OCI-LY1 (cell line): ENCODE measurements around the gene COL23A1.

Experiments used
- H2AFZ ChIP-seq: fragments of 200-600 bp; sonication (generic), shearing (Covaris generic); 2 replicates; pipeline ENCODE4 v1.6.0; 2014; ENCODE audit warnings: antibody characterized with exemption, mild to moderate bottlenecking, low read length
- H3F3A ChIP-seq: fragments of 200-600 bp; sonication (generic), shearing (Covaris generic); 2 replicates; pipeline ENCODE4 v1.6.0; 2014; ENCODE audit warnings: mild to moderate bottlenecking, antibody characterized with exemption, low read length, moderate library complexity; ENCODE audit not compliant: insufficient read depth
- H3K27ac ChIP-seq: fragments of 200-600 bp; sonication (generic); 2 replicates; pipeline ENCODE4 v1.5.1; 2014; ENCODE audit warnings: low read length, mixed run types, mild to moderate bottlenecking, low read depth; ENCODE audit not compliant: poor library complexity, severe bottlenecking
- H3K27me3 ChIP-seq: fragments of 200-600 bp; sonication (generic); 2 replicates; pipeline ENCODE4 v1.6.0; 2014; ENCODE audit warnings: antibody characterized with exemption, mild to moderate bottlenecking, low read length, moderate library complexity; ENCODE audit not compliant: insufficient read depth
- H3K36me3 ChIP-seq: fragments of 200-600 bp; sonication (generic); 2 replicates; pipeline ENCODE4 v1.6.1; 2014; ENCODE audit warnings: mild to moderate bottlenecking, antibody characterized with exemption, low read length, moderate library complexity, mixed read lengths; ENCODE audit not compliant: insufficient read depth
- H3K4me1 ChIP-seq: fragments of 200-600 bp; sonication (generic); 2 replicates; pipeline ENCODE4 v1.5.1; 2014; ENCODE audit warnings: mild to moderate bottlenecking, low read length, moderate library complexity; ENCODE audit not compliant: insufficient read depth, severe bottlenecking
- H3K4me2 ChIP-seq: fragments of 200-600 bp; sonication (generic), shearing (Covaris generic); 2 replicates; pipeline ENCODE4 v1.6.1; 2014; ENCODE audit warnings: low read length
- H3K4me3 ChIP-seq: fragments of 200-600 bp; sonication (generic); 2 replicates; pipeline ENCODE4 v1.5.1; 2014; ENCODE audit warnings: low read length, low read depth, mild to moderate bottlenecking, mixed read lengths; ENCODE audit not compliant: poor library complexity, severe bottlenecking
- H3K79me2 ChIP-seq: fragments of 200-600 bp; shearing (Covaris generic); 2 replicates; pipeline ENCODE4 v1.6.1; 2016; ENCODE audit warnings: mixed run types, low read length, mixed read lengths; ENCODE audit not compliant: insufficient read depth
- H3K9ac ChIP-seq: fragments of 200-600 bp; sonication (generic), shearing (Covaris generic); 2 replicates; pipeline ENCODE4 v1.6.1; 2014; ENCODE audit warnings: mild to moderate bottlenecking, low read length, mixed read lengths
- H3K9me2 ChIP-seq: fragments of 200-600 bp; sonication (generic), shearing (Covaris generic); 2 replicates; pipeline ENCODE4 v1.6.1; 2014; ENCODE audit warnings: low read depth, mild to moderate bottlenecking, low read length, mixed read lengths
- H3K9me3 ChIP-seq: fragments of 200-600 bp; shearing (Covaris generic); 2 replicates; pipeline ENCODE4 v1.6.1; 2014; ENCODE audit warnings: low read length, mixed read lengths
- H4K20me1 ChIP-seq: fragments of 200-600 bp; sonication (generic), shearing (Covaris generic); 2 replicates; pipeline ENCODE4 v1.6.0; 2016; ENCODE audit warnings: mild to moderate bottlenecking, low read length; ENCODE audit not compliant: insufficient read depth
- EZH2 ChIP-seq: fragments of 200-600 bp; sonication (generic), shearing (Covaris generic); IDR thresholded peaks from 2 replicates; pipeline ENCODE4 v1.8.0; 2017; ENCODE audit warnings: borderline replicate concordance, mixed run types, mild to moderate bottlenecking, antibody characterized with exemption, low read length, moderate library complexity, mixed read lengths
- TF ChIP-seq, protein P1 (sequence below): fragments of 200-600 bp; sonication (generic), shearing (Covaris generic); IDR thresholded peaks from 2 replicates; pipeline ENCODE4 v1.5.1; 2017; ENCODE audit warnings: mild to moderate bottlenecking, antibody characterized with exemption, low read length, moderate library complexity, mixed read lengths

COL23A1 gene

DNA sequence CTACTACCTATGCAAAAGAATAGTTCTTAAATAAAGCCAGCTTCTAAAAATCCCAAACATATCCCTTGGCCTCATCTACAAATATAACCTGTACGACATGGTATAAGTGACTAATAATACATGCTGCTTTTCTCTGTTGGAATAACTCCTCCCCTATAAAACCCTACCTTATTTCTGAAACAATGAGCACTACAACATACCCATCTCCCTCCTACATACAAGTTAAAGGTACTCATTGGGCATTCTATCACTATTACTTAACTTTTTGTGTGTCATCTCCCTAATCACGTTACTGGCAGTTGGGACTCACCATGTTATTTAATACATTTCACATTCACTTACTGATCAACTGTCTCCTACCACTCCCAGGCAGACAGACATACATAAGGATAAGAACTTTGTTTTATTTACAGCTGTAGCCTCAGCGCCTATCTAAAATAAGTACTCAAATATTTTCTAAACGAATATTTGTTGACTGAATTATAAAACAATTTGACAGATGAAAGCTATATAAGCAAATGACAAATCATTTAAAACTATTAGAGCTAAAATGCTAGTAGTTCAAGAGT lies 32.6 kb upstream of the COL23A1 start:
- H3K4me3 ChIP-seq = no peak overlapping the region
- H3K4me1 ChIP-seq = peaks cover 20% of the 10 kb centered on the region
- no peak overlapping the region for H3K4me2 ChIP-seq
- H3K79me2 ChIP-seq = peaks cover 42% of the 10 kb centered on the region
- no peak overlapping the region for H2AFZ ChIP-seq
- no peaks in the 10 kb centered on the region for H3F3A ChIP-seq
- peaks cover 53% of the 10 kb centered on the region for H3K36me3 ChIP-seq
- TF ChIP-seq, protein P1, sequence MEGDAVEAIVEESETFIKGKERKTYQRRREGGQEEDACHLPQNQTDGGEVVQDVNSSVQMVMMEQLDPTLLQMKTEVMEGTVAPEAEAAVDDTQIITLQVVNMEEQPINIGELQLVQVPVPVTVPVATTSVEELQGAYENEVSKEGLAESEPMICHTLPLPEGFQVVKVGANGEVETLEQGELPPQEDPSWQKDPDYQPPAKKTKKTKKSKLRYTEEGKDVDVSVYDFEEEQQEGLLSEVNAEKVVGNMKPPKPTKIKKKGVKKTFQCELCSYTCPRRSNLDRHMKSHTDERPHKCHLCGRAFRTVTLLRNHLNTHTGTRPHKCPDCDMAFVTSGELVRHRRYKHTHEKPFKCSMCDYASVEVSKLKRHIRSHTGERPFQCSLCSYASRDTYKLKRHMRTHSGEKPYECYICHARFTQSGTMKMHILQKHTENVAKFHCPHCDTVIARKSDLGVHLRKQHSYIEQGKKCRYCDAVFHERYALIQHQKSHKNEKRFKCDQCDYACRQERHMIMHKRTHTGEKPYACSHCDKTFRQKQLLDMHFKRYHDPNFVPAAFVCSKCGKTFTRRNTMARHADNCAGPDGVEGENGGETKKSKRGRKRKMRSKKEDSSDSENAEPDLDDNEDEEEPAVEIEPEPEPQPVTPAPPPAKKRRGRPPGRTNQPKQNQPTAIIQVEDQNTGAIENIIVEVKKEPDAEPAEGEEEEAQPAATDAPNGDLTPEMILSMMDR = no peak
- TF ChIP-seq EZH2 = no peak
- H4K20me1 ChIP-seq = no peaks in the 10 kb centered on the region
- no peak overlapping the region for H3K27ac ChIP-seq
- no peaks in the 10 kb centered on the region for H3K27me3 ChIP-seq
- no peak overlapping the region for H3K9ac ChIP-seq
- no peaks in the 10 kb centered on the region for H3K9me2 ChIP-seq
- no peaks in the 10 kb centered on the region for H3K9me3 ChIP-seq

DNA sequence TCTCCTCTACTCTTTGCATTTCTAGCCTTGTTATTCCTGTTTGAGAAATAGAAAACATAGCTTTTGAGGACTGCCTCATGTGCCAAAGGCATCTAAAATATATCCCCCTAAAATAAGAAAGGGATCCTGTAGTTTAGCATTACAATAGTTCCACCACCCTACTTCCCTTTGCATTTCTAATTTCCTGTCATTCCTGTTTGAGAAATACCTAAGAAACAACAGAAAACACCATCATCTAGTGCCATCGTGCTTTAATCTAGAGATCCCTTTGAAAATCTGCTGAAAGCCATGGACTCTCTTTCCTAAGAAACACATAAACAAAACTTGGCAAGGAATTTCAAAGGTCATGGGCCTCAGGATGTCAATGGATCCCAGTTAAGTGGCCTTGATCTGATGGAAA lies 29.2 kb upstream of the COL23A1 start:
- H3K9ac ChIP-seq = no peak overlapping the region
- H3F3A ChIP-seq = no peaks in the 10 kb centered on the region
- peaks cover 22% of the 10 kb centered on the region for H3K79me2 ChIP-seq
- no peaks in the 10 kb centered on the region for H4K20me1 ChIP-seq
- no peak overlapping the region for H3K4me3 ChIP-seq
- H3K9me2 ChIP-seq = no peaks in the 10 kb centered on the region
- peaks cover 85% of the 10 kb centered on the region for H3K36me3 ChIP-seq
- H3K4me1 ChIP-seq = peaks cover 8% of the 10 kb centered on the region
- H3K4me2 ChIP-seq = no peak overlapping the region
- no peaks in the 10 kb centered on the region for H3K9me3 ChIP-seq
- no peak overlapping the region for H3K27ac ChIP-seq
- H2AFZ ChIP-seq = no peak overlapping the region
- no peaks in the 10 kb centered on the region for H3K27me3 ChIP-seq
- no peak for TF ChIP-seq EZH2
- TF ChIP-seq, protein P1 = no peak

DNA sequence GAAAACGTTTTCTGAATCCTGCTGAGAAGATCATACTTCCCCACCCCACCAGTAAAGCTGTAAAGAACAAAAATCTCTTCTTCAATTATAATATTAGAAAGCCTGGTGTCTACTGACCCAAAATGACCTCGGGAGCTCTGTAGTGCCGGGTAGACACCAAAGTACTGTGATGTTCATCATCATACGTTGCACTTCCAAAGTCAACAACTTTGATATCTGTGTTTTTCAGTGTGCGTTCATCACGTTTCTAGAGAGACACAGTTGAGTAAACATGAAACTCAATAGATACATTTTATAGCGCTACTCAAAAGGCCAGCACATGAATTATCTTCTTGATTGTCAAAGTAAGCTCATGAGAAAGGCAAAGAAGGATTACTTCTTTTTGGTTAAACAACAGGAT lies 22.1 kb upstream of the COL23A1 start:
- Histone ChIP-seq H3F3A (no peaks in the 10 kb centered on the region), H3K36me3 (peaks cover 95% of the 10 kb centered on the region), H4K20me1 (no peaks in the 10 kb centered on the region), H3K4me3 (no peak overlapping the region), H3K4me2 (no peak overlapping the region), H3K9ac (no peak overlapping the region), H3K4me1 (no peaks in the 10 kb centered on the region), H3K9me2 (no peaks in the 10 kb centered on the region), H3K9me3 (no peaks in the 10 kb centered on the region), H3K79me2 (no peaks in the 10 kb centered on the region), H3K27ac (no peak overlapping the region), H2AFZ (no peak overlapping the region), H3K27me3 (no peaks in the 10 kb centered on the region)
- no peak for TF ChIP-seq EZH2
- TF ChIP-seq, protein P1 = no peak
